ENCODE results near the gene MRE11.
"Not testable (repeated sequence)": the region's sequence is repeated elsewhere in the genome, so short reads cannot be mapped to it uniquely, and the experiment has no call there.

The MRE11 gene

GRCh38 chr11:94507485-94507884, 13.8 kb upstream of the MRE11 start:
- ChIA-PET POLR2A (no interaction called here), CTCF (interaction anchor here (0.9 to 3.6 kb wide), 8 partner anchors 10 to 612 kb away, joined by 3 to 16 read pairs (median 7); no protein-coding TSS in a partner anchor)
- TF ChIP-seq CTCF (IDR thresholded peaks at IDR 0.05; ENCODE audit: control extremely low read depth, extremely low read depth, low read depth, missing control alignments) = no peak
- DNase-seq (ENCODE audit: extremely low spot score) = no peak

- DNase-seq (ENCODE audit: extremely low spot score); POLR2A ChIA-PET: not testable (repeated sequence)
- CTCF ChIA-PET = interaction anchor here (1.7 to 3.6 kb wide), 5 partner anchors 11 to 611 kb away, joined by 6 to 16 read pairs (median 9); no protein-coding TSS in a partner anchor
Observed at GRCh38 chr11:94506513-94506912, 12.9 kb upstream of the MRE11 start.

- CTCF ChIA-PET = interaction anchor here (0.6 to 3.6 kb wide), 32 partner anchors 9 to 721 kb away, joined by 3 to 36 read pairs (median 4); partner anchors contain the start of gene MED17
- TF ChIP-seq CTCF (IDR thresholded peaks at IDR 0.05; ENCODE audit: control extremely low read depth, extremely low read depth, low read depth, missing control alignments) = peak; percentile 54
- POLR2A ChIA-PET = no interaction called here
- DNase-seq (ENCODE audit: extremely low spot score) = peak; percentile 52
Observed at GRCh38 chr11:94504689-94505293, 11.1 kb upstream of the MRE11 start.

- peak; percentile 13 for TF ChIP-seq CTCF (IDR thresholded peaks at IDR 0.05; ENCODE audit: control extremely low read depth, extremely low read depth, low read depth, missing control alignments)
- ChIA-PET POLR2A (no interaction called here), CTCF (interaction anchor here (0.9 to 2.3 kb wide), 11 partner anchors 9 to 606 kb away, joined by 3 to 16 read pairs (median 5); no protein-coding TSS in a partner anchor)
- DNase-seq (ENCODE audit: extremely low spot score) = no peak
Observed at GRCh38 chr11:94501522-94501921, 7.9 kb upstream of the MRE11 start.

GRCh38 chr11:94500181-94500580, 6.5 kb upstream of the MRE11 start:
- CTCF ChIA-PET = interaction anchor here (0.6 to 2.3 kb wide), 4 partner anchors 13 to 329 kb away, joined by 3 to 9 read pairs (median 3); no protein-coding TSS in a partner anchor
- POLR2A ChIA-PET = no interaction called here

GRCh38 chr11:94494126-94494680, 559 bp upstream of the MRE11 start:
- ChIA-PET CTCF (no interaction called here), POLR2A (no interaction called here)
- no peak for DNase-seq (ENCODE audit: extremely low spot score)
- TF ChIP-seq CTCF (IDR thresholded peaks at IDR 0.05; ENCODE audit: control extremely low read depth, extremely low read depth, low read depth, missing control alignments) = no peak

More at GRCh38 chr11:94500181-94500580, 6.5 kb upstream of the MRE11 start:
- no peak for DNase-seq (ENCODE audit: extremely low spot score)
- no peak for TF ChIP-seq CTCF (IDR thresholded peaks at IDR 0.05; ENCODE audit: control extremely low read depth, extremely low read depth, low read depth, missing control alignments)

GRCh38 chr11:94486068-94486467, 7.6 kb downstream of the MRE11 start:
- no peak for TF ChIP-seq CTCF (IDR thresholded peaks at IDR 0.05; ENCODE audit: control extremely low read depth, extremely low read depth, low read depth, missing control alignments)
- POLR2A ChIA-PET = no interaction called here
- CTCF ChIA-PET = interaction anchor here (1.0 kb wide), 1 partner anchor 11 kb away, joined by 3 read pairs; no protein-coding TSS in a partner anchor
- no peak for DNase-seq (ENCODE audit: extremely low spot score)

All from GM10248 (cell line).